ENCODE data around the gene UBL3.

The UBL3 gene

GRCh38 chr13:29888306-29888705, 37.9 kb upstream of the UBL3 start:
- Histone ChIP-seq H3K9me3 (no peaks in the 10 kb centered on the region), H3K36me3 (no peaks in the 10 kb centered on the region), H3K4me1 (peaks cover 0 to 4% (median 0%) of the 10 kb centered on the region in 4 donors), H3K4me3 (no peak overlapping the region), H3K27ac (no peak overlapping the region), H3K27me3 (no peaks in the 10 kb centered on the region)
- intact Hi-C loops (cut with DNase I; ENCODE audit: low total_unique reads) = no loop called here
- DNase-seq = no peak
- TF ChIP-seq CTCF (IDR thresholded peaks at IDR 0.05) = no peak

- no peaks in the 10 kb centered on the region for H3K36me3 ChIP-seq
- DNase-seq = no peak
- peaks cover 0 to 4% (median 0%) of the 10 kb centered on the region in 4 donors for H3K4me1 ChIP-seq
- no peak overlapping the region for H3K4me3 ChIP-seq
- H3K27me3 ChIP-seq = no peaks in the 10 kb centered on the region
- no peak overlapping the region for H3K27ac ChIP-seq
- H3K9me3 ChIP-seq = no peaks in the 10 kb centered on the region
- TF ChIP-seq CTCF (IDR thresholded peaks at IDR 0.05) = no peak
- intact Hi-C loops (cut with DNase I; ENCODE audit: low total_unique reads) = no loop called here
These were observed 37.3 kb upstream of the UBL3 start for GRCh38 chr13:29887686-29888085.

DNA sequence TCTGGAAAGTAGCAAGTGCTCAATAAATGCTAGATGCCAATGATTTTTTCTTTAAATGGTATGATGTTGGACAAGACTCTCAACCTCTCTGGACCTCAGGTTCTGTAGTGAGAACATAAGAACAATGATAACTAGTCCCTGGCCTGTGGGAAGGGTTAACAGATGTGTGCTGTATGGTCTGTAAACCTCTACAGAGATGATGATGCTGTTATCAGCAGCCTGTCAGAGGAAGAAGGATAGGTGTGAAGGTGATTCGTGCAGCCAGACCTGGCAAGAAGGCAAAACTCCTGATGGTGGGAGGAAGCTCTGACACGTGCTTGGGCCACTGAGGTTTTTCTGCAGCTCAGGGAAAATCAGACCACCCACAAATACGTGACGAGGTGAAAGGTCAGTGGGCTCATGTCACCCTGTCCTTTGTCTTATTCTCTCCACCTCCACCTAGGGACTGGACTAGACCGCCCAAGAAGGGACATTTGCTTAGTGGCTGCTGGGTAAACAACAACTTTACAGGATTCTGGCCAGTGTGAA, 36.7 kb upstream of the UBL3 start:
- Histone ChIP-seq H3K4me1 (peaks cover 0 to 4% (median 0%) of the 10 kb centered on the region in 4 donors), H3K4me3 (no peak overlapping the region), H3K27me3 (no peaks in the 10 kb centered on the region), H3K27ac (no peak overlapping the region), H3K36me3 (no peaks in the 10 kb centered on the region), H3K9me3 (no peaks in the 10 kb centered on the region)
- intact Hi-C loops (cut with DNase I; ENCODE audit: low total_unique reads) = no loop called here
- TF ChIP-seq CTCF (IDR thresholded peaks at IDR 0.05) = no peak
- no peak for DNase-seq

DNA sequence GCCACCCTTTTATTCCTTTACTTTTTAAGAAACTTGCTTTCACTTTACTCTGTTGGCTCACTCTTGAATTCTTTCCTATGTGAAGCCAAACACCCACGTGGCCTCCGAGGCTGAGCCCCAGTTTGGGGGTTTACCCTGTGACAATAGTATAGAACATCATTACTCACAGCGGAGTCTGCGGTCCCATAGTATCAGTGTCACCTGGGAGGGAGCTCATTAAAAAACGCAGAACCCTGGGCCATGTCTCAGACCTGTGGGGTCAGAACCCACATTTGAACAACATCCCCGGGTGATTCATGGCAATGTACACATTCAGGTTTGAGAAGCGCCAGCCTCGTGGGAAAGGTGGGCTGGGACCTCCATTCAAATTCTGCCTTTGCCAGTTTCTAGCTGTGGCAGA, 36.0 kb upstream of the UBL3 start:
- Histone ChIP-seq H3K27me3 (no peaks in the 10 kb centered on the region), H3K9me3 (no peaks in the 10 kb centered on the region), H3K4me3 (no peak overlapping the region), H3K27ac (no peak overlapping the region), H3K4me1 (peaks cover 0 to 4% (median 0%) of the 10 kb centered on the region in 4 donors), H3K36me3 (no peaks in the 10 kb centered on the region)
- intact Hi-C loops (cut with DNase I; ENCODE audit: low total_unique reads) = no loop called here
- TF ChIP-seq CTCF (IDR thresholded peaks at IDR 0.05) = no peak
- no peak for DNase-seq

DNA sequence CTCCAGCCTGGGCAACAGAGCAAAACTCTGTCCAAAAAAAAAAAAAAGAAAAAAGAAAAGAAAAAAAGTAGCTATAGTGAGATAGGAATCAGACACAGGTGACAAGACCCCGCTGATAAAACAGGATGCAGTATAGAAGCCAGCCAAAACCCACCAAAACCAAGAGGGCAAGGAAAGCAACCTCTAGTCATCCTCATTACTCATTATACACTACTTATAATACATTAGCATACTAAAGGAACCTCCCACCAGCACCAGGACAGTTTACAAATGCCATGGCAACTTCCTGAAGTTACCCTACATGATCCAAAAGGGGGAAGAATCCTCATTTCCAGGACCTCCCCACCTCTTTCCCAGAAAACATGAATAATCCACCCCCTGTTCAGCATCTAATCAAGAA, 35.6 kb upstream of the UBL3 start:
- intact Hi-C loops (cut with DNase I; ENCODE audit: low total_unique reads) = no loop called here
- no peaks in the 10 kb centered on the region for H3K36me3 ChIP-seq
- no peaks in the 10 kb centered on the region for H3K9me3 ChIP-seq
- no peak overlapping the region for H3K27ac ChIP-seq
- H3K4me1 ChIP-seq = peaks cover 0 to 4% (median 0%) of the 10 kb centered on the region in 4 donors
- no peak for TF ChIP-seq CTCF (IDR thresholded peaks at IDR 0.05)
- no peaks in the 10 kb centered on the region for H3K27me3 ChIP-seq
- H3K4me3 ChIP-seq = no peak overlapping the region
- DNase-seq = no peak
